Small intestine (tissue), 16 donors: ENCODE results near the gene DYNLL1. TPM values are rescaled to one million over a fixed set of nuclear protein-coding genes. Genes with fewer than 3 reads are reported as not detected.
A peak's percentile ranks its signal among the peaks of the same experiment; 100 is the strongest.
"Not testable (repeated sequence)": the region's sequence is repeated elsewhere in the genome, so short reads cannot be mapped to it uniquely, and the experiment has no call there.

ENCODE experiments used
- DNase-seq, 2 donors: peaks; one replicate each; pipeline versions ENCODE4 v3.0.0 to v3.0.0-alpha.2; 2013
- FAIRE-seq: peaks from 2 replicates; lab custom pipeline; 2012; peaks lifted over from hg19 to GRCh38; lab: Jason Lieb, UNC
- H3K27ac ChIP-seq, 3 donors: one replicate each; pipeline ENCODE4 v1.5.1; 2013; ENCODE audit warnings: low read length in 2 of 3, mild to moderate bottlenecking in 2 of 3, control low read depth in 1 of 3, inconsistent platforms in 1 of 3, low read depth in 1 of 3, moderate library complexity in 1 of 3
- H3K27me3 ChIP-seq, 3 donors: one replicate each; pipeline ENCODE4 v1.6.1; 2013; ENCODE audit warnings: low read length in 3 of 3, inconsistent platforms in 1 of 3; ENCODE audit not compliant: control insufficient read depth in 3 of 3, insufficient read depth in 3 of 3
- H3K36me3 ChIP-seq, 3 donors: one replicate each; pipeline ENCODE4 v1.6.1; 2013; ENCODE audit warnings: low read length in 3 of 3, inconsistent platforms in 1 of 3, low read depth in 1 of 3, mild to moderate bottlenecking in 1 of 3, moderate library complexity in 1 of 3; ENCODE audit not compliant: control insufficient read depth in 3 of 3, insufficient read depth in 2 of 3
- H3K4me1 ChIP-seq, 3 donors: one replicate each; pipeline ENCODE4 v1.6.1; 2013; ENCODE audit warnings: low read length in 2 of 3, inconsistent platforms in 1 of 3, low read depth in 1 of 3, mild to moderate bottlenecking in 1 of 3, moderate library complexity in 1 of 3; ENCODE audit not compliant: control insufficient read depth in 3 of 3, insufficient read depth in 2 of 3
- H3K4me3 ChIP-seq, 3 donors: one replicate each; pipeline ENCODE4 v1.5.1; 2013; ENCODE audit warnings: low read length in 3 of 3, control low read depth in 1 of 3, inconsistent platforms in 1 of 3, low read depth in 1 of 3, mild to moderate bottlenecking in 1 of 3, moderate library complexity in 1 of 3
- H3K9me3 ChIP-seq, 2 donors: one replicate each; pipeline ENCODE4 v1.6.1; 2013; ENCODE audit warnings: low read depth in 1 of 2, low read length in 1 of 2; ENCODE audit not compliant: control insufficient read depth in 2 of 2, insufficient read depth in 1 of 2
- WGBS, 3 donors: extraction: QIAGEN DNeasy Blood & Tissue Kit; methylation state at CpG; one replicate each; pipeline ENCODE4 v1.1.7; 2013; 5-methylcytosine and 5-hydroxymethylcytosine counted together
- long read RNA-seq, 10 donors: transcript quantifications; one replicate each; lab custom pipeline, GENCODE V29; 2026
- polyA plus RNA-seq, 4 donors: library from polyadenylated mRNA; stranded (reverse) in 3 of 4; unstranded in 1 of 4; fragments of 200-250 nt in 3 of 4; fragments of 120-200 nt in 1 of 4; gene quantifications; one replicate each; pipeline versions ENCODE4 v1.2.1 to v1.2.3, GENCODE V29; 2013
- donor health status: healthy with polysubstance abuse.
- donor health status: control.
- donor health status: control.
- donor health status: Bipolar disorder and iron deficiency.
- donor health status: healthy.

DYNLL1 gene
- polyA plus RNA-seq: 100 to 1,000 TPM; 312 to 554 (median 387) TPM
- long read RNA-seq, donor 1, transcript DYNLL1-207 (2 exons, 719 nt): minor isoform, 30 of 404 reads
- long read RNA-seq, donor 1, transcript DYNLL1-201 (3 exons, 720 nt): major isoform, 264 of 404 reads
- long read RNA-seq, donor 1, transcript DYNLL1-210 (1 exons, 670 nt): minor isoform, 58 of 404 reads
- long read RNA-seq, donor 1, transcript DYNLL1-202 (3 exons, 697 nt): minor isoform, 32 of 404 reads
- long read RNA-seq, donor 1, partial matches to known transcripts: 15 of 404 reads
- long read RNA-seq, donor 1, other reads (novel, unspliced or antisense): 0 of 404 reads
- long read RNA-seq, donor 2, transcript DYNLL1-202 (3 exons, 697 nt): minor isoform, 11 of 102 reads
- long read RNA-seq, donor 2, transcript DYNLL1-201 (3 exons, 720 nt): major isoform, 73 of 102 reads
- long read RNA-seq, donor 2, transcript DYNLL1-210 (1 exons, 670 nt): minor isoform, 13 of 102 reads
- long read RNA-seq, donor 2, transcript DYNLL1-207 (2 exons, 719 nt): minor isoform, 5 of 102 reads
- long read RNA-seq, donor 2, partial matches to known transcripts: 0 of 102 reads
- long read RNA-seq, donor 2, other reads (novel, unspliced or antisense): 0 of 102 reads
- long read RNA-seq, donor 3, transcript DYNLL1-210 (1 exons, 670 nt): minor isoform, 32 of 152 reads
- long read RNA-seq, donor 3, transcript DYNLL1-207 (2 exons, 719 nt): minor isoform, 10 of 152 reads
- long read RNA-seq, donor 3, transcript DYNLL1-201 (3 exons, 720 nt): major isoform, 107 of 152 reads
- long read RNA-seq, donor 3, partial matches to known transcripts: 0 of 152 reads
- long read RNA-seq, donor 3, other reads (novel, unspliced or antisense): 0 of 152 reads
- long read RNA-seq, donor 4, partial matches to known transcripts: 0 of 5 reads
- long read RNA-seq, donor 4, other reads (novel, unspliced or antisense): 0 of 5 reads
- long read RNA-seq, donor 5, transcript DYNLL1-207 (2 exons, 719 nt): minor isoform, 6 of 59 reads
- long read RNA-seq, donor 5, transcript DYNLL1-201 (3 exons, 720 nt): major isoform, 32 of 59 reads
- long read RNA-seq, donor 5, transcript DYNLL1-210 (1 exons, 670 nt): minor isoform, 18 of 59 reads
- long read RNA-seq, donor 5, partial matches to known transcripts: 0 of 59 reads
- long read RNA-seq, donor 5, other reads (novel, unspliced or antisense): 0 of 59 reads
- long read RNA-seq, donor 6, transcript DYNLL1-201 (3 exons, 720 nt): major isoform, 62 of 92 reads
- long read RNA-seq, donor 6, transcript DYNLL1-210 (1 exons, 670 nt): minor isoform, 15 of 92 reads
- long read RNA-seq, donor 6, transcript DYNLL1-207 (2 exons, 719 nt): minor isoform, 9 of 92 reads
- long read RNA-seq, donor 6, partial matches to known transcripts: 0 of 92 reads
- long read RNA-seq, donor 6, other reads (novel, unspliced or antisense): 0 of 92 reads
- long read RNA-seq, donor 7: 0 reads
- long read RNA-seq, donor 8, transcript DYNLL1-201 (3 exons, 720 nt): major isoform, 22 of 35 reads
- long read RNA-seq, donor 8, partial matches to known transcripts: 0 of 35 reads
- long read RNA-seq, donor 8, other reads (novel, unspliced or antisense): 0 of 35 reads
- long read RNA-seq, donor 9, transcript DYNLL1-201 (3 exons, 720 nt): major isoform, 33 of 47 reads
- long read RNA-seq, donor 9, transcript DYNLL1-210 (1 exons, 670 nt): minor isoform, 6 of 47 reads
- long read RNA-seq, donor 9, transcript DYNLL1-207 (2 exons, 719 nt): minor isoform, 6 of 47 reads
- long read RNA-seq, donor 9, partial matches to known transcripts: 0 of 47 reads
- long read RNA-seq, donor 9, other reads (novel, unspliced or antisense): 0 of 47 reads
- long read RNA-seq, donor 10, transcript DYNLL1-202 (3 exons, 697 nt): minor isoform, 26 of 342 reads
- long read RNA-seq, donor 10, transcript DYNLL1-210 (1 exons, 670 nt): minor isoform, 35 of 342 reads
- long read RNA-seq, donor 10, transcript DYNLL1-201 (3 exons, 720 nt): major isoform, 234 of 342 reads
- long read RNA-seq, donor 10, transcript DYNLL1-207 (2 exons, 719 nt): minor isoform, 29 of 342 reads
- long read RNA-seq, donor 10, partial matches to known transcripts: 14 of 342 reads
- long read RNA-seq, donor 10, other reads (novel, unspliced or antisense): 0 of 342 reads

DNA sequence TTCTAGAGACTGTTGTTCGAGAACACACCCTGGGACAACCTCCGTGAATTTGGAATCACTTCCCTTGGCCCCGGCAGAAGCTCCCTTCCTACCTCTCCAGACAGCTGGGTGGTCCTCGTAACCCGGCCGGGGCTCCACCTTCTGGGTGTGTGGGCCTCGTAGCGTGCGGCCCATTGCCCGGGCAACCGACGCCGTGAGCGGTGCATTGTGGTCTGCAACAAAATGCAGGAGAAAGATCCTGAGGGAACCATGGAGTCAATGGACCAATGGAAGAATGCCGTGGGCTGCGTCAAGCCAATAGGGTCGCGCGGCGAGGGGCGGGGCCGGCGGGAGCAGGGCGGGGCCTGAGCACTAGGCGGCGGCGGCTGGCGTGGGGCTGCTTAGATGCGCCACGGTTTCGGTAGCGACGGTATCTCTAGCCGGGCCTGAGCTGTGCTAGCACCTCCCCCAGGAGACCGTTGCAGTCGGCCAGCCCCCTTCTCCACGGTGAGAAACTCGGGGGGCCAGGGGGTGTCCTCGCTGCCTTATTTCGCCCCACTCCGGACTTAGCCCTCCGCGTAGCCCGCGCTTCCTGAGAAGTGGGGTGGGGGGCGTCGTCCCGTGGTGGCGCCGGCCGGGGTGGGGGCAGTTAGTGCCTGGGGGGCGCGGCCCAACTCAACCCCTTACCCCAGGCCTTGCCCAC is at the start of gene DYNLL1:
Gene DYNLL1, plus strand, starts transcription at position 383 of the 682 bp plus-strand sequence. CDS start 309 bp downstream, outside the sequence.
- Histone ChIP-seq H3K36me3 (peaks cover 0 to 9% (median 1%) of the 10 kb centered on the region in 3 donors), H3K4me3 (peak within 1 kb of the TSS; percentile 88 to 99 (median 95)), H3K27me3 (no peaks in the 10 kb centered on the region), H3K9me3 (no peaks in the 10 kb centered on the region), H3K4me1 (peaks cover 0 to 14% (median 0%) of the 10 kb centered on the region in 3 donors), H3K27ac (peak within 1 kb of the TSS; percentile 78 to 89 (median 79))
- FAIRE-seq (no peak), DNase-seq (peak; percentile 94 to 99)
- 0 to 1% (median 1%) methylated on average over 45 to 53 of the region's 53 CpGs for WGBS, 3 donors

GRCh38 chr12:120446844-120447178 is 49.1 kb upstream of the DYNLL1 start:
- Histone ChIP-seq H3K36me3 (peaks cover 0 to 42% (median 14%) of the 10 kb centered on the region in 3 donors), H3K4me3 (peak overlapping the region; percentile 72 to 90 (median 75)), H3K27ac (peak overlapping the region; percentile 85 to 95 (median 86)), H3K4me1 (peaks cover 0 to 15% (median 3%) of the 10 kb centered on the region in 3 donors)
- not testable (repeated sequence) for H3K9me3 ChIP-seq, DNase-seq, FAIRE-seq, H3K27me3 ChIP-seq
- 2 to 7% (median 5%) methylated on average over 17 of the region's 17 CpGs for WGBS, 3 donors

DNA sequence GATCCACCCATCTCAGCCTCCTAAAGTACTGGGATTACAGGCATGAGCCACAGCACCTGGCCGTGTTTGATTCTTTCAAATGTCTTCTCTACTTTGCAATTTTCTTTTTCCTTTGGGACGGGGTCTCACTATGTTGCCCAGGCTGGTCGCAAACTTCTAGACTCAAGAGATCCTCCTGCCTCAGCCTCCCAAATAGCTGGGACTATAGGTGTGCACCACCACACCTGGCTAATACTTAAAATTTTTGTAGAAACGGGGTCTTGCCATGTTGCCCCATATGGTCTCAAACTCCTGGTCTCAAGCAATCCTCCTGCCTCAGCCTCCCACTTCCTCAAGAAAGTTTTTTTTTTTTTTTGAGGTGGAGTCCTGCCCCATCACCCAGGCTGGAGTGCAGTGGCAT is 47.9 kb upstream of the DYNLL1 start:
- H3K27me3 ChIP-seq: no peaks in the 10 kb centered on the region
- FAIRE-seq (no peak), DNase-seq (no peak)
- no peak overlapping the region for H3K27ac ChIP-seq
- H3K4me1 ChIP-seq: peaks cover under 1 to 20% (median 3%) of the 10 kb centered on the region in 3 donors
- H3K4me3 ChIP-seq: no peak overlapping the region
- peaks cover 3 to 43% (median 12%) of the 10 kb centered on the region in 3 donors for H3K36me3 ChIP-seq
- 85 to 93% (median 92%) methylated on average over 4 of the region's 4 CpGs for WGBS, 3 donors
- no peaks in the 10 kb centered on the region for H3K9me3 ChIP-seq

DNA sequence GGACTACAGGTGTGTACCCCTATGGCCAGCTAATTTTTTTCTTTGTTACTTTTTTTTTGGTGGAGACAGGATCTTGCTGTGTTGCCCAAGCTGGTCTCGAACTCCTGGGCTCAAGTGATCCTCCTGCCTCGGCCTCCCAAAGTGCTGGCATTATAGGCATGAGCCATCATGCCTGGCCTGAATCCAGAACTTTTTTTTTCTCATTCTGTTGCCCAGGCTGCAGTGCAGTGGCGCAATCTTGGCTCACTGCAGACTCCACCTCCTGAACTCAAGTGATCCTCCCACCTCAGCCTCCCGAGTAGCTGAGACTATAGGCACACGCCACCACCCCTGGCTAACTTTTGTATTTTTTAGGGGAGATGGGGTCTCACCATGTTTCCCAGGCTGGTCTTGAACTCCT is 43.4 kb upstream of the DYNLL1 start:
- Histone ChIP-seq H3K27ac (peak overlapping the region in 1 of 3 donors; percentile 21), H3K4me1 (peaks cover 0 to 20% (median 3%) of the 10 kb centered on the region in 3 donors), H3K36me3 (peaks cover 11 to 69% (median 13%) of the 10 kb centered on the region in 3 donors)
- whole genome bisulfite sequencing, 3 donors: 71 to 84% (median 72%) methylated on average over 5 of the region's 5 CpGs
- peak in 1 of 2 donors; percentile 33 for DNase-seq
- H3K9me3 ChIP-seq, FAIRE-seq, H3K4me3 ChIP-seq, H3K27me3 ChIP-seq: not testable (repeated sequence)

DNA sequence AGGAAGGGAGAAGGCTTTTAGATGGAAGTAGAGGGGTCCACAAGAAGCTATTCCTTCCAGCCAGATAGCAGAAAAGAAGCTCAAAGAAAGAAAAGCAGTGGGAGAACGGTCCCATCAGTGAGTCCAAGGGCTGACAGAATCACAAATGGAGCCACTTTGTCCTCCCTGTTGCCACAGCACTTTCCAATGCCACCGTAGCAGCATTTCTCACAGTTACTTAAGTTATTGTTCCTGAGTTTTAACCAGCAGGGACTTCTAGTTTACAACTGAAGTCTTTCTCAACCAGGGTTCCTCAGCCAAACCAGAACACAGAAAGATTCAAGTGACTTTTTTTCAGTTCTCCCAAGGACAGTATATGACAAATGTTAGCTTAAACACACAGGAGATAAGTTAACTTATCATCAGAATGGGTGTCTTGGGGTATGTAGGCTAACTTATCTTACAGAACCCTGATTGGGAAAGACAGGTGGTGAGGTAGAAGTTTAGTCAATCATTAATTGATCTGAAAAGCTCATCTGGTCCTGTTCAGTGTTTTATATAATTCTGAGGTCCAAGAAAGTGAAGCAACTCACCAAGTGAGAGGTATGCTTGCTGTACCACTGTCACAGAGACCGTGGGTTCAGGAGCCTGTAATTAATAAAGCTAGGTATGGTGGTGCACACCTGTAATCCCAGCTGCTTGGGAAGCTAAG is 42.7 kb upstream of the DYNLL1 start:
- Histone ChIP-seq H3K27me3 (no peaks in the 10 kb centered on the region), H3K9me3 (no peaks in the 10 kb centered on the region), H3K4me1 (peaks cover 0 to 15% (median 3%) of the 10 kb centered on the region in 3 donors), H3K4me3 (no peak overlapping the region), H3K36me3 (peaks cover 11 to 70% (median 13%) of the 10 kb centered on the region in 3 donors), H3K27ac (peak overlapping the region in 2 of 3 donors; percentile 4 to 21)
- peak; percentile 46 to 48 for DNase-seq
- WGBS, 3 donors: 53 to 71% (median 60%) methylated on average over 3 of the region's 3 CpGs
- no peak for FAIRE-seq

GRCh38 chr12:120453977-120454376 is 41.9 kb upstream of the DYNLL1 start:
- Histone ChIP-seq H3K9me3 (no peaks in the 10 kb centered on the region), H3K36me3 (peaks cover 11 to 71% (median 13%) of the 10 kb centered on the region in 3 donors), H3K27me3 (no peaks in the 10 kb centered on the region), H3K27ac (no peak overlapping the region), H3K4me3 (no peak overlapping the region), H3K4me1 (peaks cover 0 to 15% (median 3%) of the 10 kb centered on the region in 3 donors)
- FAIRE-seq (no peak), DNase-seq (peak in 1 of 2 donors; percentile 39)
- 48 to 64% (median 48%) methylated on average over 4 of the region's 4 CpGs for WGBS, 3 donors
